ENCODE results near the gene ELFN1. TPM values are rescaled to one million over a fixed set of nuclear protein-coding genes. Genes with fewer than 3 reads are reported as not detected.
A peak's percentile ranks its signal among the peaks of the same experiment; 100 is the strongest.

Gene ELFN1
- total RNA-seq, 1 donor from 2014 or later = under 0.01 TPM

DNA sequence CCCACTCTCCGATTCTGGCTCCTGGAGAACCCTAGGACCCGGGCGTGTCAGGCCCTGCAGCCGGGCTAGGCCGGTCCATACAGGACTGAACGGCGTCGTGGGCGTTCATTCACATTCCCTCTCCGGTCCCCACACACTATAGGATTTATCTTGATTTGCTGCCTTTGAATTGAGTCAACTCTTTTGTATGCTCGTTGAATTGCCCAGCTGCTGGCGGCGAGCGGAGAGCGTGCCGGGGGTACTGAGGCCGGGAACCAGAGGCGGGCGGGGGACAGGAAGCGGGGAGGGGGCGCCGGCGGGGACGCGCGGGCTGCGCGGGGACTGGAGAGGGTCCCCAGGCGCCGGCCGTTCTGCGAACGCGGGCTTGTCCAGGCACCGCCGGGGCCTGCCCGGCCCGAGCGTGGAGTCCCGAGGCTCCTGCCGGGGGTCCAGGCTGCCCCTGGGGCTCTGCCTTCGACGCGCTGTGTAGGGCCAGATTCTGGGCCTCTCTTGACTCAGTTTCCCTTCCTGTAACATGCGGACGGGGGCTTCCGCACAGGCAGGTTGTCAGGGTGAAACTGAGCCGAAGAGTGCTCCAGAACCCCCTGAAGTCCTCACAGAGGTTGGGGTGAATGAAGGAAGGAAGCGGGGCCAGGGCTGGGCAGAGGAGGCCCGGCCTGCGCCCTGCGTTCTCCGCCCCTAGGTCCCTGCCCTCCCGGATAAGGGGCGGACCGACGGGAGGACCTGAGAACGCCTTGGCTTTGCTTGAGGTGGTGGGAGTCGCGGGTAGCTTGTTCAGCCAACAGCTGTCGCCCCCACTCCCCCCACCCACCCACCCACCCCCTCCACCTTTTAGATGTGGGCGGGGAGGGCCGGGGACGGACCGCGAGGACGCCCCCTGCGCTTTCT, 769 bp upstream of the ELFN1 start:
- Histone ChIP-seq H3K4me3 (ENCODE audit: low read depth, low read length) (peak overlapping the region; percentile 14), H3K27me3 (ENCODE audit: control insufficient read depth, insufficient read depth, low read length) (peaks cover 19% of the 10 kb centered on the region), H3K36me3 (ENCODE audit: control insufficient read depth, insufficient read depth, low read length) (no peaks in the 10 kb centered on the region)
- FAIRE-seq (no peak), DNase-seq (ENCODE audit: low read depth) (peak; percentile 19)
- TF ChIP-seq, protein P1, sequence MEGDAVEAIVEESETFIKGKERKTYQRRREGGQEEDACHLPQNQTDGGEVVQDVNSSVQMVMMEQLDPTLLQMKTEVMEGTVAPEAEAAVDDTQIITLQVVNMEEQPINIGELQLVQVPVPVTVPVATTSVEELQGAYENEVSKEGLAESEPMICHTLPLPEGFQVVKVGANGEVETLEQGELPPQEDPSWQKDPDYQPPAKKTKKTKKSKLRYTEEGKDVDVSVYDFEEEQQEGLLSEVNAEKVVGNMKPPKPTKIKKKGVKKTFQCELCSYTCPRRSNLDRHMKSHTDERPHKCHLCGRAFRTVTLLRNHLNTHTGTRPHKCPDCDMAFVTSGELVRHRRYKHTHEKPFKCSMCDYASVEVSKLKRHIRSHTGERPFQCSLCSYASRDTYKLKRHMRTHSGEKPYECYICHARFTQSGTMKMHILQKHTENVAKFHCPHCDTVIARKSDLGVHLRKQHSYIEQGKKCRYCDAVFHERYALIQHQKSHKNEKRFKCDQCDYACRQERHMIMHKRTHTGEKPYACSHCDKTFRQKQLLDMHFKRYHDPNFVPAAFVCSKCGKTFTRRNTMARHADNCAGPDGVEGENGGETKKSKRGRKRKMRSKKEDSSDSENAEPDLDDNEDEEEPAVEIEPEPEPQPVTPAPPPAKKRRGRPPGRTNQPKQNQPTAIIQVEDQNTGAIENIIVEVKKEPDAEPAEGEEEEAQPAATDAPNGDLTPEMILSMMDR (IDR thresholded peaks at IDR 0.05; ENCODE audit: insufficient read depth, low read length, severe bottlenecking) = no peak

DNA sequence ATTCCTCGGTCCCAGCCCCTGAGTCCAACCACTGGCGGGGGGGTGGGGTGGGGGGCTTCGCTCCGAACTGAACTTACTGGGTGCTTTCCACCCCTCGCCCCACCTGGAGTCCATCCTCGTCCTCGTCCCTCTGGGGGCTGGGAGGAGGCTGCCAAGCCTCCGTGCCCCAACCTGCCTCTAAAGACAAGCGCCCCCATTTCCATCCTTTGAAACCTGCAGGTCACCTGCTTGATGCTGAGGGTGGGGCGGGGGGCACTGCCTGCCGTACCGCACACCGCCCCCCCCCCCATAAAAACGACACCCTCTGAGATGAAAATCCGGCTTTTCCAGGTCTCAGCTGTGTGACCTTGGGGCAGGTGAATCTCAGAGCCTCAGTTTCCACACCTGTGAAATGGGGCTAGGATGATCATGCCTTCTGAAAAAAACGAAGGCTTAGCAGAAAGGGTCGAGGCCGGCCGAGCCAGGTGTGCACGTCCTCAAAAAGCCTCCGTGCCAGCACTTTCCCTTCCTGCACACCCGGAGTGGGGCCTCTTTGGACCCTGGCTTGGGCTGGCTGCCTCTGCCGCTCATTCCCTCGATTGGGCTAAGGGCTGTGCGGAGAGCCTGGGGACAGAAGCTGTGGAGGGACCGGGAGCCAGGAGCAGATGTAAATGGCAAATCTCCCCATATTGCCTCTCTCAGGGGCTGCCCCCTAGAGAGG, 967 bp downstream of the ELFN1 start:
- DNase-seq (ENCODE audit: low read depth) (no peak), FAIRE-seq (no peak)
- Histone ChIP-seq H3K4me3 (ENCODE audit: low read depth, low read length) (no peak overlapping the region), H3K27me3 (ENCODE audit: control insufficient read depth, insufficient read depth, low read length) (peaks cover 22% of the 10 kb centered on the region), H3K36me3 (ENCODE audit: control insufficient read depth, insufficient read depth, low read length) (no peaks in the 10 kb centered on the region)
- TF ChIP-seq, protein P1 (IDR thresholded peaks at IDR 0.05; ENCODE audit: insufficient read depth, low read length, severe bottlenecking) = no peak

DNA sequence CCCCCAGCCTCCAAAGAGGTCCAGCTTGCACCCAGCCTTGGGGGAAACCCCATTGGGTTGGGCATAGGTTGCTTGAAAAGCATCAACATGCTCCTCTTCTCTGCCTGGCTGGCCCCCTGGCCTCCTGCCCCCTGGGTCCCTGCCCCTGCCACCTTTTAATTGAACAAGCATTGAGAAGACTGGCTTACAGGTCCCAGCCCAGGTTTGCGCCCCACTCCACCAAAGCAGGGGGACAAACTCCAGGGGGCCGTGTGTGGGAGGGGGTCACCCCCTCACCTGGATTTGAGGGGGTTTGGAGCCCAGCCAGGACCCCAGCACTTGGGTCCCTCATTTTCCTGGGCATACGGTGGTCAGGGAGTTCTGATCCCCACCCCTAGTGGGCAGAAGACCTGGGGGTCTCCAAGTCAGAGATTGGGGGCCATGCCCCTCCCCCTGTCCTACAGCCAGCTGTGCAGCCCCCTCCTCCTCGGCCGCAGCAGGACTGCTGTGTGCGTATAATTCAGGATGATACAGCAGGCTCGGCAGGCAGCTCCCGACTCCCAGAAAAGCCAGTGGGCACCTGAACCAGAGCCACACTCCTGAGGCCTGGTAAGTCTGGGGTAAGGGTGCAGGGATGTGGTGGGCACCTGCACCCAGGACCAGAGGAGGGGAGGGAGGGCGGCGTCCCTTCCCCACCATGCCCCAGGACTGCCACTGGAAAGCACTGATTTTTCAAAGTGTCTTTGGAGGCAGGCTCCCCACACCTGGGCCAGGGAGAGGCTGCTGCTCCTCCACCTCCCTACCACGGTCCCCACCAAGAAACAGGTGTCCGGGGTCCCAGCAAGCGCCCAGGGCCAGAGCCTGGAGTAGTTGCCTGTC, 1.7 kb downstream of the ELFN1 start:
- H3K4me3 ChIP-seq (ENCODE audit: low read depth, low read length) = no peak overlapping the region
- DNase-seq (ENCODE audit: low read depth) (no peak), FAIRE-seq (no peak)
- TF ChIP-seq, protein P1 (IDR thresholded peaks at IDR 0.05; ENCODE audit: insufficient read depth, low read length, severe bottlenecking) = no peak
- peaks cover 19% of the 10 kb centered on the region for H3K27me3 ChIP-seq (ENCODE audit: control insufficient read depth, insufficient read depth, low read length)
- no peaks in the 10 kb centered on the region for H3K36me3 ChIP-seq (ENCODE audit: control insufficient read depth, insufficient read depth, low read length)

DNA sequence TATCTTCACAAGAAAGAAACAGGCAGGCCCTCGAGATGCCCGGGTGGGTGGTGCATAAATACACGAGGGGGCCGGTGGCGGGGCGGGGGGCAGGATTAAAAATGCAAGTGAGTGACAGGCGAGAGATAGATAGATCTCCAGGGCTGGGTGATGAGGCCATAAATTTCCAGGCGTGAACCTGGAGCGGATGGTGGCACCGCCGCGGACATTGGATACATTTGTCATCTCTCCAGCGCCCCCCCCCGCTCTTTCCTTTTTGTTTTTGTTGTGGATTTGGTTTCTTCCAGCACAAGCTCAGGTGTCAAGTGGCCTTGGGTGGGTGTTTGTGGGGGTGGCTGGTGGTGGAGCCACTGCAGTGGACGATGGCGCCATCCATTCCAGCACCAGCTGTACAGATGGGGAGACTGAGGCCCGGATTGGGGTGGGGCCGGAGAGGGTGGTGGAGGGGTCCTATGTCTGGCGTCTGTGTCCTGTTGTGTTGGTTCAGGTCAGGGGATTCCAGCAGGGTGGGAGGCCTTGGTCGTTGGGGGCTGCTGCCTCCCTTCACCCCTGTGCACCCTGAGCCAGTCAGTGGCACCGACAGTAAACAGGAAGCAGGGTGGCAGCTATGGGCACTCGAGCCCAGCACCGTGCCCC, 2.9 kb downstream of the ELFN1 start:
- no peak for FAIRE-seq
- DNase-seq (ENCODE audit: low read depth) = no peak
- Histone ChIP-seq H3K27me3 (ENCODE audit: control insufficient read depth, insufficient read depth, low read length) (peaks cover 16% of the 10 kb centered on the region), H3K36me3 (ENCODE audit: control insufficient read depth, insufficient read depth, low read length) (no peaks in the 10 kb centered on the region), H3K4me3 (ENCODE audit: low read depth, low read length) (no peak overlapping the region)
- TF ChIP-seq, protein P1 (IDR thresholded peaks at IDR 0.05; ENCODE audit: insufficient read depth, low read length, severe bottlenecking) = no peak

DNA sequence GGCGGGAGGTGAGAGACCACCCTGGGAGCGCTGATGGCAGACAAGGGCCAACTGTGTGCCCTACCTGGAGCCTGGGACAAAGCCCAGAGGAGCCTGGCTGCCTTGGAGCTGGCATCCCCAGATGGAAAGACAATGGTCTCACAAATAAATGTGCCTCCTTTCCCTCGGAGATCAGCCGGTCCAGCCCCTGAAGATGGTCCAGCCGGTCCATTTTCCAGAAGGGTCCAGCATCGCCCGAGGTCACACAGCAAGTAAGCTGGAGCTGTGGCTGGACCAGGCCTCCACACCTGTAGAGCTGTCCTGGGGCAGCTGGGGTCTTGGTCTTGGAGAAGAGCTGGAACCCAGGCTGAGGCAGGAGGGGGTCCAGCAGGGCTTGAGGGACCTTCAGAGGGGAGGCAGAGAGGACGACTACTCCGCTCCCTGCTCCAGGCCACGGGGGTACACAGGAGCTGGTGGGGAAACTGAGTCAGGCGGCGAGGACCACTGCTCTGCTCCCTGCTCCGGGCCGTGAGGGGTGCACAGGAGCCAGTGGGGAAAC, 3.6 kb downstream of the ELFN1 start:
- TF ChIP-seq, protein P1 (IDR thresholded peaks at IDR 0.05; ENCODE audit: insufficient read depth, low read length, severe bottlenecking) = no peak
- H3K4me3 ChIP-seq (ENCODE audit: low read depth, low read length) = no peak overlapping the region
- DNase-seq (ENCODE audit: low read depth) (no peak), FAIRE-seq (no peak)
- H3K36me3 ChIP-seq (ENCODE audit: control insufficient read depth, insufficient read depth, low read length) = no peaks in the 10 kb centered on the region
- H3K27me3 ChIP-seq (ENCODE audit: control insufficient read depth, insufficient read depth, low read length) = peaks cover 16% of the 10 kb centered on the region

All from bronchial epithelial cell (primary cell).